ENCODE measurements around the gene ABCB11. TPM values are rescaled to one million over a fixed set of nuclear protein-coding genes. Genes with fewer than 3 reads are reported as not detected.

Gene ABCB11
- polyA plus RNA-seq, 3 donors = not detected

GRCh38 chr2:168954256-168954655 is 76.9 kb downstream of the ABCB11 start:
- peaks cover 23 to 38% (median 28%) of the 10 kb centered on the region in 7 donors for H3K9me3 Mint-ChIP-seq
- H3K27ac Mint-ChIP-seq = no peak overlapping the region
- H3K27me3 Mint-ChIP-seq (ENCODE audit: low read depth in 3 of 3) = no peaks in the 10 kb centered on the region
- peaks cover 2 to 8% of the 10 kb centered on the region in 2 donors for H3K36me3 Mint-ChIP-seq
- intact Hi-C loops (cut with micrococcal nuclease) = no loop called here
- H3K27ac ChIP-seq (ENCODE audit: low read depth in 1 of 2, low read length in 2 of 2) = no peak overlapping the region
- no peak overlapping the region for H3K9ac ChIP-seq (ENCODE audit: insufficient read depth, low read length, poor library complexity, severe bottlenecking)
- H3K4me2 ChIP-seq (replicated peaks; ENCODE audit: extremely low read depth, low read length, poor library complexity, severe bottlenecking) = no peak overlapping the region
- H4K20me1 ChIP-seq (ENCODE audit: insufficient read depth, low read length) = no peaks in the 10 kb centered on the region
- H3K4me3 Mint-ChIP-seq = no peak overlapping the region
- H3K27me3 ChIP-seq (ENCODE audit: control insufficient read depth in 2 of 2, insufficient read depth in 2 of 2, low read length in 2 of 2) = no peaks in the 10 kb centered on the region
- DNase-seq = no peak
- H3K9me3 ChIP-seq (replicated peaks in 1 of 2; ENCODE audit: control insufficient read depth in 1 of 2, insufficient read depth in 1 of 2, low read length in 2 of 2) = peaks cover 8 to 10% of the 10 kb centered on the region in 2 donors
- no peak overlapping the region for H3K4me3 ChIP-seq (replicated peaks in 1 of 3; ENCODE audit: low read depth in 2 of 3, low read length in 3 of 3)
- no peak overlapping the region for H2AFZ ChIP-seq (ENCODE audit: insufficient read depth, low read depth, low read length, poor library complexity, severe bottlenecking)
- no peaks in the 10 kb centered on the region for H3K4me1 Mint-ChIP-seq
- H3K36me3 ChIP-seq (replicated peaks in 1 of 2; ENCODE audit: control insufficient read depth in 1 of 2, insufficient read depth in 2 of 2, low read length in 2 of 2) = no peaks in the 10 kb centered on the region
- no peaks in the 10 kb centered on the region for H3K4me1 ChIP-seq (ENCODE audit: control insufficient read depth in 1 of 2, insufficient read depth in 2 of 2, low read length in 2 of 2)
- no peaks in the 10 kb centered on the region for H3K79me2 ChIP-seq (ENCODE audit: insufficient read depth, low read length)
- TF ChIP-seq CTCF (IDR thresholded peaks at IDR 0.05) = no peak

GRCh38 chr2:168952424-168952823 is 78.7 kb downstream of the ABCB11 start:
- WGBS (ENCODE audit: insufficient coverage) = no CpG with 5 or more reads among the region's 1 CpG
- peaks cover 8 to 10% of the 10 kb centered on the region in 2 donors for H3K9me3 ChIP-seq (replicated peaks in 1 of 2; ENCODE audit: control insufficient read depth in 1 of 2, insufficient read depth in 1 of 2, low read length in 2 of 2)
- no peak overlapping the region for H2AFZ ChIP-seq (ENCODE audit: insufficient read depth, low read depth, low read length, poor library complexity, severe bottlenecking)
- TF ChIP-seq CTCF (IDR thresholded peaks at IDR 0.05) = no peak
- Mint-ChIP-seq H3K36me3 (peaks cover 2 to 8% of the 10 kb centered on the region in 2 donors), H3K4me1 (no peaks in the 10 kb centered on the region), H3K27ac (no peak overlapping the region), H3K4me3 (no peak overlapping the region), H3K9me3 (peaks cover 23 to 38% (median 28%) of the 10 kb centered on the region in 7 donors), H3K27me3 (ENCODE audit: low read depth in 3 of 3) (no peaks in the 10 kb centered on the region)
- H3K4me2 ChIP-seq (replicated peaks; ENCODE audit: extremely low read depth, low read length, poor library complexity, severe bottlenecking) = no peak overlapping the region
- no peaks in the 10 kb centered on the region for H3K4me1 ChIP-seq (ENCODE audit: control insufficient read depth in 1 of 2, insufficient read depth in 2 of 2, low read length in 2 of 2)
- no peaks in the 10 kb centered on the region for H3K36me3 ChIP-seq (replicated peaks in 1 of 2; ENCODE audit: control insufficient read depth in 1 of 2, insufficient read depth in 2 of 2, low read length in 2 of 2)
- no peak overlapping the region for H3K27ac ChIP-seq (ENCODE audit: low read depth in 1 of 2, low read length in 2 of 2)
- H3K79me2 ChIP-seq (ENCODE audit: insufficient read depth, low read length) = no peaks in the 10 kb centered on the region
- no peak overlapping the region for H3K4me3 ChIP-seq (replicated peaks in 1 of 3; ENCODE audit: low read depth in 2 of 3, low read length in 3 of 3)
- H3K9ac ChIP-seq (ENCODE audit: insufficient read depth, low read length, poor library complexity, severe bottlenecking) = no peak overlapping the region
- H4K20me1 ChIP-seq (ENCODE audit: insufficient read depth, low read length) = no peaks in the 10 kb centered on the region
- no peaks in the 10 kb centered on the region for H3K27me3 ChIP-seq (ENCODE audit: control insufficient read depth in 2 of 2, insufficient read depth in 2 of 2, low read length in 2 of 2)
- DNase-seq = no peak
- intact Hi-C loops (cut with micrococcal nuclease) = no loop called here

All from CD14-positive monocyte (primary cell).